HEK293 (cell line): ENCODE results near the gene SGO1.

ENCODE experiments used
- CTCF ChIA-PET: fragments of 350-600 bp; formaldehyde crosslinking; extraction: SDS; loops from one replicate; lab custom pipeline; 2021; ENCODE audit warnings: antibody characterized with exemption; lab: Yijun Ruan, JAX
- POLR2A ChIA-PET: fragments of 300-600 bp; formaldehyde crosslinking; extraction: SDS; loops from one replicate; lab custom pipeline; 2020; ENCODE audit warnings: antibody characterized with exemption, inconsistent platforms; lab: Yijun Ruan, JAX
- H3K27ac ChIP-seq: fragments of 200-500 bp; sonication (Bioruptor generic); 2 replicates; pipeline ENCODE4 v1.5.1; 2014; ENCODE audit warnings: low read depth, low read length, control low read depth, inconsistent platforms; ENCODE audit errors: extremely low read depth
- H3K36me3 ChIP-seq, 2 experiments: fragments of 200-500 bp in 1 of 2; sonication (Bioruptor generic) in 1 of 2; 1 replicate in 1 of 2; 2 replicates in 1 of 2; pipeline ENCODE4 v1.5.1; 2014 to 2017; ENCODE audit warnings: inconsistent platforms in 2 of 2, low read length in 2 of 2; ENCODE audit not compliant: control insufficient read depth in 2 of 2, insufficient read depth in 1 of 2
- H3K4me1 ChIP-seq: fragments of 200-500 bp; sonication (Bioruptor generic); 2 replicates; pipeline ENCODE4 v1.5.1; 2014; ENCODE audit warnings: mild to moderate bottlenecking, low read length, inconsistent platforms; ENCODE audit not compliant: control insufficient read depth, insufficient read depth
- H3K4me3 ChIP-seq: 2 replicates; pipeline ENCODE4 v1.5.1; 2011; ENCODE audit warnings: low read depth, mild to moderate bottlenecking, control low read depth, low read length, moderate library complexity
- H3K9me3 ChIP-seq: fragments of 200-500 bp; sonication (Bioruptor generic); 2 replicates; pipeline ENCODE4 v1.5.1; 2014; ENCODE audit warnings: low read depth, low read length, inconsistent platforms; ENCODE audit not compliant: control insufficient read depth, insufficient read depth
- ZBTB21 ChIP-seq: fragments of 450-650 bp; formaldehyde crosslinking; IDR thresholded peaks from 2 replicates; pipeline ENCODE4 v1.5.1; 2017; ENCODE audit warnings: missing biosample characterization, missing genetic modification characterization
- TF ChIP-seq, protein P1 (sequence below): fragments of 450-650 bp; formaldehyde crosslinking; IDR thresholded peaks from 2 replicates; pipeline ENCODE4 v1.5.1; 2016; ENCODE audit warnings: missing biosample characterization, missing genetic modification characterization
- TF ChIP-seq, protein P2 (sequence below): fragments of 450-650 bp; formaldehyde crosslinking; IDR thresholded peaks from 2 replicates; pipeline ENCODE4 v1.5.1; 2016; ENCODE audit warnings: missing biosample characterization, missing genetic modification characterization

Gene SGO1

DNA sequence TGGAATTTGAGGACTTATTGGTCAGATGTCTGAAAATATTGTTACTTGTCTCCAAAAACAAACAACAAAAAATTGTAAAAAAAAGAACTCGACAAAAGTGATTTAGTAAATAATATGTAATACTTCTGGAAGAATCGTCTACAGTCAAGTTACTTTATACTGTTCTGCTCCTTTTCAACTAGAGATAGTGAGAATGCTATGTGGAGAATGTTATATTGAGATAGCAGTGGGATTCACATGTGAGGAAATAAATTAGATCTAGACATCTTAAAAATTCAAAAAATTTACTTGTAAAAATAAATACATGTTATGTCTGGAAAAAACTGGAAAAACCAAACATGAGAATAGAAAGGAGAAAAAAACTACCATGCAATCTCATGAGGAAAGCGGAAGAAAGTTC is 64.9 kb downstream of the SGO1 start:
- Histone ChIP-seq H3K27ac (no peak overlapping the region), H3K36me3 (peaks cover 0 to 46% of the 10 kb centered on the region in 2 experiments; a peak in 2 of 3 replicates), H3K4me3 (no peak overlapping the region), H3K9me3 (no peaks in the 10 kb centered on the region), H3K4me1 (no peaks in the 10 kb centered on the region)
- no peak for TF ChIP-seq ZBTB21 (tag by site-specific recombination)
- TF ChIP-seq, protein P1, sequence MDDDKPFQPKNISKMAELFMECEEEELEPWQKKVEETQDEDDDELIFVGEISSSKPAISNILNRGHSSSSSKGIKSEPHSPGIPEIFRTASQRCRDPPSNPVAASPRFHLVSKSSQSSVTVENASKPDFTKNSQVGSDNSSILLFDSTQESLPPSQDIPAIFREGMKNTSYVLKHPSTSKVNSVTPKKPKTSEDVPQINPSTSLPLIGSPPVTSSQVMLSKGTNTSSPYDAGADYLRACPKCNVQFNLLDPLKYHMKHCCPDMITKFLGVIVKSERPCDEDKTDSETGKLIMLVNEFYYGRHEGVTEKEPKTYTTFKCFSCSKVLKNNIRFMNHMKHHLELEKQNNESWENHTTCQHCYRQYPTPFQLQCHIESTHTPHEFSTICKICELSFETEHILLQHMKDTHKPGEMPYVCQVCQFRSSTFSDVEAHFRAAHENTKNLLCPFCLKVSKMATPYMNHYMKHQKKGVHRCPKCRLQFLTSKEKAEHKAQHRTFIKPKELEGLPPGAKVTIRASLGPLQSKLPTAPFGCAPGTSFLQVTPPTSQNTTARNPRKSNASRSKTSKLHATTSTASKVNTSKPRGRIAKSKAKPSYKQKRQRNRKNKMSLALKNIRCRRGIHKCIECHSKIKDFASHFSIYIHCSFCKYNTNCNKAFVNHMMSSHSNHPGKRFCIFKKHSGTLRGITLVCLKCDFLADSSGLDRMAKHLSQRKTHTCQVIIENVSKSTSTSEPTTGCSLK (tag by site-specific recombination), result no peak
- TF ChIP-seq, protein P2, sequence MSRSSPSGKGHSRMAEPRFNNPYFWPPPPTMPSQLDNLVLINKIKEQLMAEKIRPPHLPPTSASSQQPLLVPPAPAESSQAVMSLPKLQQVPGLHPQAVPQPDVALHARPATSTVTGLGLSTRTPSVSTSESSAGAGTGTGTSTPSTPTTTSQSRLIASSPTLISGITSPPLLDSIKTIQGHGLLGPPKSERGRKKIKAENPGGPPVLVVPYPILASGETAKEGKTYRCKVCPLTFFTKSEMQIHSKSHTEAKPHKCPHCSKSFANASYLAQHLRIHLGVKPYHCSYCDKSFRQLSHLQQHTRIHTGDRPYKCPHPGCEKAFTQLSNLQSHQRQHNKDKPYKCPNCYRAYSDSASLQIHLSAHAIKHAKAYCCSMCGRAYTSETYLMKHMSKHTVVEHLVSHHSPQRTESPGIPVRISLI, result no peak
- ChIA-PET CTCF (interaction anchor here (0.7 kb wide), 2 partner anchors 39 to 255 kb away, joined by 3 to 4 read pairs; no protein-coding TSS in a partner anchor), POLR2A (no interaction called here)
